Ovary (tissue), 9 donors: ENCODE data around the gene GDF11. TPM values are rescaled to one million over a fixed set of nuclear protein-coding genes. Genes with fewer than 3 reads are reported as not detected.
A peak's percentile ranks its signal among the peaks of the same experiment; 100 is the strongest.

ENCODE experiments used
- DNase-seq, 5 donors: peaks; one replicate each; pipeline ENCODE4 v3.0.0-alpha.2; 2019 to 2020
- H3K27ac ChIP-seq, 2 donors: fragments of 200-600 bp; one replicate each; pipeline versions ENCODE4 v1.5.1 to v1.8.0; 2019 to 2022
- H3K27me3 ChIP-seq: fragments of 200-600 bp; one replicate; pipeline ENCODE4 v1.8.0; 2022
- H3K36me3 ChIP-seq: fragments of 200-600 bp; sonication (generic); one replicate; pipeline ENCODE4 v1.5.1; 2019
- H3K4me1 ChIP-seq: one replicate; pipeline ENCODE4 v1.8.1; 2013; ENCODE audit warnings: mild to moderate bottlenecking, moderate library complexity; ENCODE audit not compliant: insufficient read depth
- H3K4me3 ChIP-seq: fragments of 200-600 bp; sonication (generic); one replicate; pipeline ENCODE4 v1.5.1; 2017
- H3K9me3 ChIP-seq, 2 donors: fragments of 200-600 bp in 1 of 2; sonication (generic) in 1 of 2; one replicate each; pipeline versions ENCODE4 v1.5.1 to v1.8.1; 2013 to 2019; ENCODE audit warnings: mild to moderate bottlenecking in 1 of 2, moderate library complexity in 1 of 2
- EP300 ChIP-seq: sonication (generic); formaldehyde crosslinking; IDR thresholded peaks from one replicate; pipeline ENCODE4 v1.6.1; 2017; ENCODE audit warnings: antibody characterized with exemption
- POLR2A ChIP-seq: fragments of 450-650 bp; IDR thresholded peaks from one replicate; pipeline ENCODE4 v1.6.1; 2017; ENCODE audit warnings: antibody characterized with exemption, mild to moderate bottlenecking, moderate library complexity
- WGBS, 3 donors: extraction: QIAGEN DNeasy Blood & Tissue Kit in 1 of 3; methylation state at CpG; one replicate each; pipeline versions ENCODE4 v1.1.5 to v1.1.7; 2013 to 2017; 5-methylcytosine and 5-hydroxymethylcytosine counted together
- intact Hi-C, 4 donors: fragments of 100-400 bp; cut with DNase I; formaldehyde crosslinking; loops; one replicate each; pipeline versions ENCODE4 v1.11.0 to v1.15.1; 2022 to 2023
- polyA plus RNA-seq, 2 donors: library from polyadenylated mRNA; stranded (reverse); fragments of 200-250 nt in 1 of 2; fragments of 350-450 nt in 1 of 2; fragmentation: Illumina TruSeq in 1 of 2; extraction: RNeasy Lipid Tissue Mini Kit (QIAGEN cat#74804) in 1 of 2; gene quantifications; one replicate each; pipeline ENCODE4 v1.2.3, GENCODE V29; 2013 to 2014
- total RNA-seq, 7 donors: library from RNA; depleted of rRNA in 2 of 7; stranded (reverse); fragments of >200 nt in 2 of 7; fragmentation: NEBNext Ultra II Directional in 3 of 7; extraction: Animal tissue kit (Norgen Biotek cat#: 25700) in 3 of 7; gene quantifications; one replicate each; pipeline versions ENCODE4 v1.1.0 to v1.2.4, GENCODE V29; 2016 to 2023
- TF ChIP-seq, protein P1 (sequence below), 3 donors: fragments of 450-650 bp in 2 of 3; fragments of 200-600 bp in 1 of 3; IDR thresholded peaks; one replicate each; pipeline versions ENCODE4 v1.5.1 to v1.8.0; 2016 to 2022; ENCODE audit warnings: antibody characterized with exemption in 3 of 3, mild to moderate bottlenecking in 1 of 3
- donor health status: DM: no; HTN: no; CAD: no; lungs with moderate emphysema.
- donor health status: DM: no; HTN: no; CAD: no.
- donor health status: Bipolar disorder and iron deficiency.
- donor health status: DM: yes; HTN: yes; CAD: no.
- donor health status: DM: no; HTN: no; CAD: no.
- donor health status: DM: yes; HTN: yes; CAD: no.

Gene GDF11
- total and polyA plus RNA-seq, 9 donors, result 2.2 to 27.7 (median 9.8) TPM

DNA sequence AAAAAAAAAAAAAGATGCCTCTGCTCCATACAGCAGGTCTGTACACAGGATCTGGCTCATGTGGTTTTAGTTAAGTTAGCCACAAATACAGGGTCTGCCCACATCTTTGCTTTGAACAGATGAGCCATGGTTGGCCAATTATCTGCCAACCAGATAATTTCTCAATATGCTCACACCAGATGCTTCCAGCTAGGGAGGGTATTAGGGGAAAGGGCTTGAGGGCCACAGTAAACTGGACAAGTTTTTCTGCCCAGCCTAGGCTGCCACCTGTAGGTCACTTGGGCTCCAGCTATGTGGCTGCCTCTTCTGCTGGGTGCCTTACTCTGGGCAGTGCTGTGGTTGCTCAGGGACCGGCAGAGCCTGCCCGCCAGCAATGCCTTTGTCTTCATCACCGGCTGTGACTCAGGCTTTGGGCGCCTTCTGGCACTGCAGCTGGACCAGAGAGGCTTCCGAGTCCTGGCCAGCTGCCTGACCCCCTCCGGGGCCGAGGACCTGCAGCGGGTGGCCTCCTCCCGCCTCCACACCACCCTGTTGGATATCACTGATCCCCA, 22.0 kb upstream of the GDF11 start:
- Histone ChIP-seq H3K4me1 (peaks cover 8% of the 10 kb centered on the region), H3K27ac (no peak overlapping the region), H3K4me3 (no peak overlapping the region), H3K27me3 (no peaks in the 10 kb centered on the region), H3K9me3 (no peaks in the 10 kb centered on the region), H3K36me3 (no peaks in the 10 kb centered on the region)
- intact Hi-C loops, result no loop called here
- DNase-seq, result peak in 3 of 5 donors; percentile 47 to 72 (median 58)
- WGBS, 3 donors, result 18 to 32% (median 22%) methylated on average over 9 of the region's 9 CpGs
- TF ChIP-seq EP300, result no peak
- TF ChIP-seq POLR2A, result no peak
- TF ChIP-seq, protein P1, sequence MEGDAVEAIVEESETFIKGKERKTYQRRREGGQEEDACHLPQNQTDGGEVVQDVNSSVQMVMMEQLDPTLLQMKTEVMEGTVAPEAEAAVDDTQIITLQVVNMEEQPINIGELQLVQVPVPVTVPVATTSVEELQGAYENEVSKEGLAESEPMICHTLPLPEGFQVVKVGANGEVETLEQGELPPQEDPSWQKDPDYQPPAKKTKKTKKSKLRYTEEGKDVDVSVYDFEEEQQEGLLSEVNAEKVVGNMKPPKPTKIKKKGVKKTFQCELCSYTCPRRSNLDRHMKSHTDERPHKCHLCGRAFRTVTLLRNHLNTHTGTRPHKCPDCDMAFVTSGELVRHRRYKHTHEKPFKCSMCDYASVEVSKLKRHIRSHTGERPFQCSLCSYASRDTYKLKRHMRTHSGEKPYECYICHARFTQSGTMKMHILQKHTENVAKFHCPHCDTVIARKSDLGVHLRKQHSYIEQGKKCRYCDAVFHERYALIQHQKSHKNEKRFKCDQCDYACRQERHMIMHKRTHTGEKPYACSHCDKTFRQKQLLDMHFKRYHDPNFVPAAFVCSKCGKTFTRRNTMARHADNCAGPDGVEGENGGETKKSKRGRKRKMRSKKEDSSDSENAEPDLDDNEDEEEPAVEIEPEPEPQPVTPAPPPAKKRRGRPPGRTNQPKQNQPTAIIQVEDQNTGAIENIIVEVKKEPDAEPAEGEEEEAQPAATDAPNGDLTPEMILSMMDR (IDR thresholded peaks at IDR 0.05), result peak in 1 of 3 donors; percentile 28

DNA sequence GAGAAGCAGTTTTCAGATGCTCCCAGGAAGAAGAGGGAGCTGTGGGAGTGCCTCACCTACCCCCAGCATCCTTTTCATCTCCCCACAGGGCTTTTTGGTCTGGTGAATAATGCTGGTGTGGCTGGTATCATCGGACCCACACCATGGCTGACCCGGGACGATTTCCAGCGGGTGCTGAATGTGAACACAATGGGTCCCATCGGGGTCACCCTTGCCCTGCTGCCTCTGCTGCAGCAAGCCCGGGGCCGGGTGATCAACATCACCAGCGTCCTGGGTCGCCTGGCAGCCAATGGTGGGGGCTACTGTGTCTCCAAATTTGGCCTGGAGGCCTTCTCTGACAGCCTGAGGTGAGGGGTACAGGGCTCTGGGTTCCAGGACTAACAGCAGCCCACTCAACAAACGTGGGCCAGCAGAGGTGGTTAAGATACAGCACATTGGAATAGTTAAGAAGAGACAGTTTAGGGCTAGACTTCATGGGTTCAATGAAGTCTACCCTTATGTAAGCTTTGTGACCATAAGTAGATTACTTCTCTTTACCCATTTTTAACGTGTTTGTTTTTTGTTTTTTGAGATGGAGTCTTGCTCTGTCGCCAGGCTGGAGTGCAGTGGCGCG, 21.2 kb upstream of the GDF11 start:
- H3K4me1 ChIP-seq, result peaks cover 8% of the 10 kb centered on the region
- intact Hi-C loops, result no loop called here

DNA sequence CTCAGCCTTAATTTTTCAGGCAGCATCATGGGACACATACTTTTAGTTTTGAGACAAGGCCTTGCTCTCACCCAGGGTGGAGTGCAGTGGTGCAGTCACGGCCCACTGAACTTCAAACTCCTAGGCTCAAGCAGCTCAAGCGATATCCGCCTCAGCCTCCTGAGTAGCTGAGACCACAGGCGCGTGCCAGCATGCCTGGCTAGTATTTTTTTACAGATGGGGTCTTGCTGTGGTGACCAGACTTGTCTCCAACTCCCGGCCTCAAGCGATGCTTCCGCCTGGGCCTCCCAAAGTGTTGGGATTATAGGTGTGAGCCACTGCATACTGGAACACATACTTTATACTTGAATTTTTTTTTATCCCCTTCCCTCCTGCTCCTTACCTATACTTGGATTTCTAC, 20.0 kb upstream of the GDF11 start:
- Histone ChIP-seq H3K27me3 (no peaks in the 10 kb centered on the region), H3K27ac (no peak overlapping the region), H3K36me3 (no peaks in the 10 kb centered on the region), H3K9me3 (no peaks in the 10 kb centered on the region), H3K4me3 (no peak overlapping the region), H3K4me1 (peaks cover 12% of the 10 kb centered on the region)
- intact Hi-C loops, result no loop called here
- DNase-seq, result peak in 3 of 5 donors; percentile 11 to 21 (median 21)
- 88 to 95% (median 94%) methylated on average over 8 of the region's 8 CpGs for WGBS, 3 donors
- TF ChIP-seq POLR2A (no peak), EP300 (no peak)
- TF ChIP-seq, protein P1 (IDR thresholded peaks at IDR 0.05), result no peak

More for the DNA sequence above, 21.2 kb upstream of the GDF11 start:
- no peaks in the 10 kb centered on the region for H3K36me3 ChIP-seq
- H3K27me3 ChIP-seq, result no peaks in the 10 kb centered on the region
- DNase-seq, result no peak
- no peaks in the 10 kb centered on the region for H3K9me3 ChIP-seq
- no peak overlapping the region for H3K4me3 ChIP-seq
- 56 to 69% (median 62%) methylated on average over 14 of the region's 14 CpGs for WGBS, 3 donors
- no peak overlapping the region for H3K27ac ChIP-seq
- TF ChIP-seq EP300 (no peak), POLR2A (no peak)
- TF ChIP-seq, protein P1 (IDR thresholded peaks at IDR 0.05), result no peak

DNA sequence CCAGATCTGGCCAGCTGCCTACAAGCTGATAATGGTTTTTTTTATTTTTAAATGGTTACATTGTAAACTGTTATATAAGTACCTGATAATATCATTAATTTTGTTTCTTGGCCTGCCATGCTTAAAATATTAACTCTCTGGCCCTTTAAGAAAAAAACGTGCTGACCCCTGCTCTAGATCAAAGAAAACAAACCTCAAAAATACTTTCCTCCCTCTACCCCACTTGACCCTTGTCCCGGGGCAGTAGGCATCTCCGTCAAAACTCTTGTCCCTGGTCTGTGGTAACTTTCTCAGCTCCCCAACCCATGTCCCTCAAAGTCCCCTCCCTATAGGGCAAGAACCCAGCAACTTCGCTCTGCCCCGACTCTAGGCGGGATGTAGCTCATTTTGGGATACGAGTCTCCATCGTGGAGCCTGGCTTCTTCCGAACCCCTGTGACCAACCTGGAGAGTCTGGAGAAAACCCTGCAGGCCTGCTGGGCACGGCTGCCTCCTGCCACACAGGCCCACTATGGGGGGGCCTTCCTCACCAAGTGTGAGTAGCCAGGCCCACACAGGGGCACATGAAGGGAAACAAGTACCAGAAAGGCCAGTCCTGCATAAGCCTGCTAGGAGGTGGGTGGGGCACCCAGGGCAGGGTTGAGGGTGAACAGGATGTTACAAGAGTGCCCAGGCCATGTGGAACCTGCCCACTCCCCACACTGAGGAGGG, 19.3 kb upstream of the GDF11 start:
- no peak for TF ChIP-seq EP300
- no peak for TF ChIP-seq POLR2A
- TF ChIP-seq, protein P1 (IDR thresholded peaks at IDR 0.05), result no peak
- Histone ChIP-seq H3K27me3 (no peaks in the 10 kb centered on the region), H3K36me3 (no peaks in the 10 kb centered on the region), H3K4me3 (no peak overlapping the region), H3K27ac (peak overlapping the region in 1 of 2 donors; percentile 16), H3K9me3 (no peaks in the 10 kb centered on the region), H3K4me1 (peaks cover 12% of the 10 kb centered on the region)
- WGBS, 3 donors, result 25 to 36% (median 27%) methylated on average over 10 of the region's 10 CpGs
- peak in 2 of 5 donors; percentile 17 to 24 for DNase-seq
- intact Hi-C loops, result no loop called here
